Measurements from ENCODE around the gene JPH4. TPM values are rescaled to one million over a fixed set of nuclear protein-coding genes. Genes with fewer than 3 reads are reported as not detected.

JPH4 gene
- total RNA-seq, 1 donor from 2014 or later, result 7.4 TPM

DNA sequence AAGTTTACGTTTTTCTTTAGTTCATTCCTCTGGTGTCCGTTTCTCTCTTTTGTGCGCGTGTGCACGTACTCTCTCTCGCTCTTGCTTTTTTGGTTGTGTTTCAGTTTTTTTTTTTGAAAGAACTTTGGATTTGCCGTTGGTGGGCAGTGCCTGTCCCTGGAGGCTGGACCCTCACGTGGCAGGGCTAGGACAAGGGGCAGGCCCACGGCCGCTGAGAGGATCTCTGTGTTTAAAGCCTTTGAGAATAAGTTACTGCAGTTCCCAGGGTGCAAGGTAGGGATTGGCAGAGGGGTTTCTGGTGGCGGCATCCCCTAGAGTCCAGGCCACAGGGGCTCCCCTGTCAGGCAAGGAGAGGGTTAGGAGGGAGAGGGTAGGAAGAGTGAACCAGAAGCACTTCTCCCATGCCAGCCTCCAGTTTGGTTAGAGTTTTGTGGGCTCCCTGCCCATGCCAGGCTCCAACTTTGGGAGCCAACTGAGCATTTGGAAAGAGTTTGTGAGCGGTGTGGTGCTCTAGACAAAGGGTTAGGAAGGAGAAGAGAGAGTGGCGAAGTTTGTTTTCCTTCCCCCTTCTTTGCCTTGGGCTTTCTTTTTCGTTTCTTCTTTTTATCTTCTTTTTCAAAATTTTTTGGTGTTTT, 57.6 kb downstream of the JPH4 start:
- TF ChIP-seq CTCF (IDR thresholded peaks at IDR 0.05; ENCODE audit: unreplicated experiment), result no peak
- Mint-ChIP-seq H3K36me3 (peaks cover 9% of the 10 kb centered on the region), H3K4me1 (no peaks in the 10 kb centered on the region), H3K4me3 (no peak overlapping the region), H3K9me3 (no peaks in the 10 kb centered on the region), H3K27ac (no peak overlapping the region), H3K27me3 (ENCODE audit: low read depth) (no peaks in the 10 kb centered on the region)
- no peak for DNase-seq (ENCODE audit: low spot score in 2 of 2, unreplicated experiment in 2 of 2)

DNA sequence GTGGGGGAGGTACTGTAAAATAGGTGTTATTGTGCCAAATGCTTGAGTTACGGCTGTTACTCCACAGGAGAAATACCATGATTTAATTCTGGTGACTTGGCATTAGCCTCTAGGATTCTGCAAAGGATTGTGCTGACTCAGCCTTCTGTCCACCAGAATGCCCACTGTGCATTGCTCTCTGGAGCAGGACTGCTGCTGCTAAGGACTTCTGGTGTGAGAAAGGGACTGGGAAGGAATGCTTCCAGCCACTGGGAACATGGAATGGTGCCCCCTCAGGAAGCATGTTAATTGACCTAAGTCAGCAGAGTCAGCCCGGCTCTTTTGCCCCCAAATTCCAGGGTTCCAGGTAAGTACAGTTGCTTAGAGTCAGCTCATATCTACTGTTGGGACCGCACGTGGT, 59.9 kb downstream of the JPH4 start:
- H3K4me3 Mint-ChIP-seq, result no peak overlapping the region
- H3K9me3 Mint-ChIP-seq, result no peaks in the 10 kb centered on the region
- H3K4me1 Mint-ChIP-seq, result no peaks in the 10 kb centered on the region
- H3K27me3 Mint-ChIP-seq (ENCODE audit: low read depth), result no peaks in the 10 kb centered on the region
- TF ChIP-seq CTCF (IDR thresholded peaks at IDR 0.05; ENCODE audit: unreplicated experiment), result no peak
- no peak overlapping the region for H3K27ac Mint-ChIP-seq
- H3K36me3 Mint-ChIP-seq, result peaks cover 12% of the 10 kb centered on the region
- no peak for DNase-seq (ENCODE audit: low spot score in 2 of 2, unreplicated experiment in 2 of 2)

Other genes with a start within 250 kb of the JPH4 start
- 47.7 to 50.5 TPM (median 49.0 TPM) in 3 replicates for gene SLC22A17, start 225.9 kb downstream of the JPH4 start, total RNA-seq
- gene EFS, start 213.6 kb downstream of the JPH4 start, total RNA-seq, result 76.8 to 82.1 TPM (median 81.2 TPM) in 3 replicates
- gene IL25, start 206.0 kb downstream of the JPH4 start, total RNA-seq, result not detected in 3 replicates
- 0.29 TPM in 1 of 3 replicates, not detected in the others for gene CMTM5, start 201.7 kb downstream of the JPH4 start, total RNA-seq
- gene MYH6, start 170.5 kb downstream of the JPH4 start, total RNA-seq, result not detected in 3 replicates
- not detected in 3 replicates for gene MYH7, start 143.1 kb downstream of the JPH4 start, total RNA-seq
- gene NGDN, start 109.1 kb downstream of the JPH4 start, total RNA-seq, result 49.9 to 51.2 TPM (median 51.2 TPM) in 3 replicates
- gene ZFHX2, start 27.0 kb downstream of the JPH4 start, total RNA-seq, result 9.8 to 14.4 TPM (median 13.7 TPM) in 3 replicates
- gene THTPA, start 22.5 kb downstream of the JPH4 start, total RNA-seq, result 13.9 to 17.7 TPM (median 15.2 TPM) in 3 replicates
- 268 to 271 TPM (median 269 TPM) in 3 replicates for gene AP1G2, start 11.0 kb downstream of the JPH4 start, total RNA-seq
- gene DHRS2, start 57.6 kb upstream of the JPH4 start, total RNA-seq, result 1.2 to 1.6 TPM (median 1.5 TPM) in 3 replicates